K562 (cell line): Measurements from ENCODE around the gene ECHDC3. TPM values are rescaled to one million over a fixed set of nuclear protein-coding genes. Genes with fewer than 3 reads are reported as not detected.

Experiments
- ATAC-seq: fragments of 200-7000 bp; cut with Tn5 transposase; 3 replicates; pipeline ENCODE4 v1.9.1; 2020; ENCODE audit warnings: moderate library complexity
- BruUV-seq: library from RNA; stranded (reverse); fragments of 400-500 nt; replicated peaks from 2 replicates; lab custom pipeline; 2021; lab: Mats Ljungman, UMichigan
- CTCF ChIA-PET: fragments of 300-600 bp; formaldehyde crosslinking; extraction: SDS; loops from one replicate; lab custom pipeline; 2021; ENCODE audit warnings: low intra/inter-chr PET ratio; lab: Yijun Ruan, JAX
- POLR2A ChIA-PET: fragments of 300-600, 350-650 bp; sonication (Branson Sonifier 250); formaldehyde crosslinking; extraction: SDS; loops from one replicate; lab custom pipeline; 2021; ENCODE audit warnings: antibody characterized with exemption, inconsistent platforms; lab: Yijun Ruan, JAX
- DNase-seq, 4 experiments: peaks; one replicate each; pipeline versions ENCODE4 v3.0.0 to v3.0.0-alpha.2; 2011 to 2018; ENCODE audit warnings: low spot score in 3 of 4, mixed read lengths in 3 of 4; ENCODE audit errors: extremely low read depth in 1 of 4
- FAIRE-seq: peaks from 2 replicates; lab custom pipeline; 2011; peaks lifted over from hg19 to GRCh38; lab: Jason Lieb, UNC
- H2AFZ ChIP-seq: 2 replicates; pipeline ENCODE4 v1.6.0; 2011; ENCODE audit warnings: low read depth, low read length, control low read depth, inconsistent platforms
- H3K27ac ChIP-seq: fragments of 200-600 bp; 3 replicates; pipeline ENCODE4 v1.8.0; 2011; ENCODE audit warnings: low read depth, mild to moderate bottlenecking, control low read depth, inconsistent platforms, low read length, moderate library complexity, mixed read lengths; ENCODE audit errors: extremely low read depth
- H3K27me3 ChIP-seq, 2 experiments: fragments of 300-600 bp in 1 of 2; 2 replicates in 1 of 2; 3 replicates in 1 of 2; pipeline versions ENCODE4 v1.6.0 to v1.8.0; 2011; ENCODE audit warnings: inconsistent platforms in 2 of 2, low read length in 2 of 2, mild to moderate bottlenecking in 1 of 2, mixed read lengths in 1 of 2, moderate library complexity in 1 of 2; ENCODE audit not compliant: control insufficient read depth in 2 of 2, insufficient read depth in 2 of 2
- H3K36me3 ChIP-seq: fragments of 300-600 bp; 3 replicates; pipeline ENCODE4 v1.8.0; 2011; ENCODE audit warnings: mild to moderate bottlenecking, low read length, inconsistent platforms; ENCODE audit not compliant: control insufficient read depth, insufficient read depth
- H3K4me1 ChIP-seq, 2 experiments: fragments of 200-600 bp in 1 of 2; replicated peaks in 1 of 2; 2 replicates in 1 of 2; 3 replicates in 1 of 2; pipeline versions ENCODE4 v1.5.1 to v1.8.0; 2011; ENCODE audit warnings: inconsistent platforms in 2 of 2, low read length in 2 of 2, mild to moderate bottlenecking in 1 of 2, mixed read lengths in 1 of 2, moderate library complexity in 1 of 2; ENCODE audit not compliant: control insufficient read depth in 2 of 2, insufficient read depth in 2 of 2
- H3K4me2 ChIP-seq: 2 replicates; pipeline ENCODE4 v1.6.1; 2011; ENCODE audit warnings: low read length, control low read depth, inconsistent platforms, mixed read lengths; ENCODE audit not compliant: insufficient read depth
- H3K4me3 ChIP-seq: fragments of 200-600 bp; sonication (generic), shearing (Covaris generic); 2 replicates; pipeline ENCODE4 v1.5.1; 2016; ENCODE audit warnings: control low read depth, inconsistent platforms
- H3K79me2 ChIP-seq: fragments of 200-600 bp; 3 replicates; pipeline ENCODE4 v1.8.0; 2011; ENCODE audit warnings: low read length, inconsistent platforms; ENCODE audit not compliant: control insufficient read depth, insufficient read depth
- H3K9ac ChIP-seq, 2 experiments: 2 replicates each; pipeline versions ENCODE4 v1.6.0 to v1.6.1; 2011; ENCODE audit warnings: low read depth in 2 of 2, low read length in 2 of 2, control low read depth in 1 of 2, inconsistent platforms in 1 of 2, mild to moderate bottlenecking in 1 of 2, mixed read lengths in 1 of 2; ENCODE audit not compliant: insufficient read depth in 1 of 2
- H3K9me1 ChIP-seq: one replicate; pipeline ENCODE4 v1.6.0; 2011; ENCODE audit warnings: inconsistent platforms, mild to moderate bottlenecking, low read length, moderate library complexity; ENCODE audit not compliant: control insufficient read depth, insufficient read depth
- H3K9me3 ChIP-seq: replicated peaks from 2 replicates; pipeline ENCODE4 v1.5.1; 2011; ENCODE audit warnings: low read depth, low read length, inconsistent platforms; ENCODE audit not compliant: control insufficient read depth, insufficient read depth
- H4K20me1 ChIP-seq: replicated peaks from 2 replicates; pipeline ENCODE4 v1.6.1; 2011; ENCODE audit warnings: low read length, inconsistent platforms, mixed read lengths; ENCODE audit not compliant: control insufficient read depth, insufficient read depth
- BCOR ChIP-seq: fragments of 450-650 bp; IDR thresholded peaks from 2 replicates; pipeline ENCODE4 v1.6.1; 2016
- BRF1 ChIP-seq: IDR thresholded peaks from 3 replicates; pipeline ENCODE4 v1.6.1; 2011; ENCODE audit warnings: borderline replicate concordance, mild to moderate bottlenecking; ENCODE audit not compliant: insufficient read length; ENCODE audit errors: extremely low read depth
- CHCHD3 ChIP-seq: fragments of 250-450 bp; sonication (Bioruptor Pico); IDR thresholded peaks from 2 replicates; pipeline ENCODE4 v2.1.2; 2022; ENCODE audit warnings: mild to moderate bottlenecking
- CHD4 ChIP-seq: fragments of 200-600 bp; sonication (generic); IDR thresholded peaks from 3 replicates; pipeline ENCODE4 v1.6.1; 2012; ENCODE audit warnings: low read depth, mild to moderate bottlenecking, mixed read lengths, low read length, inconsistent platforms; ENCODE audit not compliant: insufficient read depth, insufficient replicate concordance, poor library complexity, severe bottlenecking
- FIP1L1 ChIP-seq: fragments of 200-400 bp; formaldehyde crosslinking; IDR thresholded peaks from 2 replicates; pipeline ENCODE4 v1.6.1; 2018; ENCODE audit warnings: mild to moderate bottlenecking, low read depth, low read length; ENCODE audit not compliant: poor library complexity, severe bottlenecking
- PPARD ChIP-seq: fragments of 250-450 bp; sonication (Bioruptor Pico); IDR thresholded peaks from 2 replicates; pipeline ENCODE4 v1.8.0; 2022; ENCODE audit warnings: inconsistent platforms, mild to moderate bottlenecking, moderate library complexity
- PTBP1 ChIP-seq: fragments of 200-400 bp; formaldehyde crosslinking; IDR thresholded peaks from 2 replicates; pipeline ENCODE4 v1.6.1; 2017; ENCODE audit warnings: low read depth, low read length
- RBFOX2 ChIP-seq: fragments of 200-400 bp; formaldehyde crosslinking; IDR thresholded peaks from 2 replicates; pipeline ENCODE4 v1.6.1; 2017; ENCODE audit warnings: low read depth, mild to moderate bottlenecking, low read length, moderate library complexity
- SNAPC5 ChIP-seq: fragments of 250-450 bp; sonication (Bioruptor Pico); IDR thresholded peaks from 2 replicates; pipeline ENCODE4 v1.8.0; 2021; ENCODE audit warnings: moderate library complexity, mild to moderate bottlenecking, inconsistent platforms
- SRSF7 ChIP-seq: fragments of 200-400 bp; formaldehyde crosslinking; optimal IDR thresholded peaks from 2 replicates; pipeline ENCODE3; 2017; ENCODE audit warnings: mild to moderate bottlenecking, low read depth, low read length
- TAF1 ChIP-seq: IDR thresholded peaks from 2 replicates; pipeline ENCODE4 v1.6.1; 2011; ENCODE audit warnings: mild to moderate bottlenecking, low read length, moderate library complexity; ENCODE audit not compliant: insufficient read depth, control insufficient read depth, severe bottlenecking; ENCODE audit errors: extremely low read depth
- TAF15 ChIP-seq: fragments of 200-400 bp; formaldehyde crosslinking; IDR thresholded peaks from 2 replicates; pipeline ENCODE4 v1.6.1; 2017; ENCODE audit warnings: mild to moderate bottlenecking, low read depth, low read length, moderate library complexity
- TEAD4 ChIP-seq, 2 experiments: sonication (generic) in 1 of 2; formaldehyde crosslinking in 1 of 2; IDR thresholded peaks; 2 replicates each; pipeline versions ENCODE4 v1.6.1 to v1.8.0; 2012 to 2022; ENCODE audit warnings: borderline replicate concordance in 1 of 2, inconsistent platforms in 1 of 2, low read length in 1 of 2, mild to moderate bottlenecking in 1 of 2, missing genetic modification reagents in 1 of 2
- THRAP3 ChIP-seq: fragments of 450-650 bp; IDR thresholded peaks from 2 replicates; pipeline ENCODE4 v1.6.1; 2016; ENCODE audit warnings: mild to moderate bottlenecking, inconsistent platforms, borderline replicate concordance
- THRB ChIP-seq: fragments of 450-650 bp; formaldehyde crosslinking; conservative IDR thresholded peaks from 2 replicates; pipeline ENCODE4 v1.4.0; 2022; ENCODE audit warnings: mild to moderate bottlenecking, missing genetic modification characterization
- ZFP30 ChIP-seq: fragments of 250-450 bp; sonication (Bioruptor Pico); IDR thresholded peaks from 2 replicates; pipeline ENCODE4 v1.8.0; 2022; ENCODE audit warnings: moderate library complexity, mild to moderate bottlenecking, inconsistent platforms, borderline replicate concordance
- ZKSCAN8 ChIP-seq: fragments of 200-800 bp; sonication (Bioruptor generic); IDR thresholded peaks from 2 replicates; pipeline ENCODE4 v1.6.1; 2016; ENCODE audit warnings: missing genetic modification characterization, missing compliant biosample characterization
- ZNF121 ChIP-seq: sonication (generic); formaldehyde crosslinking; conservative IDR thresholded peaks from 2 replicates; pipeline ENCODE4 v1.8.0; 2022; ENCODE audit warnings: missing genetic modification reagents
- ZNF143 ChIP-seq: sonication (generic); formaldehyde crosslinking; IDR thresholded peaks from 2 replicates; pipeline ENCODE4 v1.9.0; 2022; ENCODE audit warnings: mild to moderate bottlenecking, missing genetic modification reagents
- ZNF24 ChIP-seq: fragments of 450-650 bp; IDR thresholded peaks from 2 replicates; pipeline ENCODE4 v1.6.1; 2016
- WGBS: fragments of 100-300 bp; shearing (Covaris generic); methylation state at CpG from one replicate; pipeline ENCODE4 v1.1.6; 2016; ENCODE audit warnings: low coverage, mixed read lengths; ENCODE audit not compliant: insufficient coverage; ENCODE audit errors: missing lambda C conversion rate; 5-methylcytosine and 5-hydroxymethylcytosine counted together
- in situ Hi-C: fragments of 300-500 bp; cut with MboI; formaldehyde crosslinking; loops from 4 replicates; pipeline ENCODE4 v1.15.0; 2018; ENCODE audit warnings: inconsistent platforms, mixed read lengths
- intact Hi-C: fragments of 100-400 bp; cut with micrococcal nuclease; formaldehyde crosslinking; loops from 2 replicates; pipeline ENCODE4 v1.14.2; 2022
- polyA plus RNA-seq, 8 experiments: library from polyadenylated mRNA; depleted of rRNA in 4 of 8; stranded (reverse) in 5 of 8; unstranded in 3 of 8; fragments of >200 nt; fragmentation: Nextera tagmentation in 2 of 8; fragmentation: Illumina TruSeq in 1 of 8; extraction: Ambion mirVana in 2 of 8; extraction: Trizol in 1 of 8; gene quantifications; 2 replicates each; pipeline versions ENCODE4 v1.2.1 to v1.2.3, GENCODE V29; 2011 to 2014; ENCODE audit warnings: inconsistent platforms in 1 of 8, missing spikeins in 1 of 8
- total RNA-seq, 7 experiments: library from RNA; depleted of rRNA in 6 of 7; stranded (reverse); fragments of >200 nt in 6 of 7; fragmentation: Illumina TruSeq in 2 of 7; extraction: Trizol in 2 of 7; gene quantifications; 2 replicates each; pipeline versions ENCODE4 v1.2.1 to v1.2.3, GENCODE V29; 2011 to 2021; ENCODE audit warnings: low replicate concordance in 1 of 7

ECHDC3 gene
- total and polyA plus RNA-seq, 9 of the 15 experiments (the other 6 are each of a cell fraction or from before 2014, with no cell fraction given): 0.53 to 21.9 (median 15.7) TPM

GRCh38 chr10:11713963-11714362 is 28.2 kb upstream of the ECHDC3 start (continued):
- TF ChIP-seq SNAPC5 (CRISPR knock-in tag) (no peak), SRSF7 (no peak), THRB (CRISPR knock-in tag) (no peak), BCOR (no peak), PTBP1 (no peak), CHD4 (no peak), BRF1 (no peak), FIP1L1 (no peak)

- no peaks in the 10 kb centered on the region for H3K27me3 ChIP-seq
- no peak overlapping the region for H3K27ac ChIP-seq
- H3K9me1 ChIP-seq: no peaks in the 10 kb centered on the region
- POLR2A ChIA-PET: no interaction called here
- no peak overlapping the region for H3K4me2 ChIP-seq
- 55% methylated on average over 9 of the region's 9 CpGs for WGBS
- no peak for DNase-seq
- CTCF ChIA-PET: no interaction called here
- H3K4me1 ChIP-seq: peaks cover 34 to 41% of the 10 kb centered on the region in 2 experiments
- no peak overlapping the region for H3K9ac ChIP-seq
- H3K79me2 ChIP-seq: no peaks in the 10 kb centered on the region
- no peaks in the 10 kb centered on the region for H3K36me3 ChIP-seq
- no TSS peak for BruUV-seq
- no peaks in the 10 kb centered on the region for H4K20me1 ChIP-seq
- peaks cover 3% of the 10 kb centered on the region; the same call in 1 of the 2 replicates for H3K9me3 ChIP-seq
- in situ Hi-C loops (no loop called here), intact Hi-C loops (no loop called here)
- H3K4me3 ChIP-seq: no peak overlapping the region
- no peak for FAIRE-seq
- no peak for ATAC-seq
- H2AFZ ChIP-seq: 0 out of 2 replicates have a peak overlapping the region, but pooled peaks have one; percentile 29
- no peak for TF ChIP-seq TEAD4 (IDR thresholded peaks at IDR 0.05; ENCODE audit: low read length)
- TF ChIP-seq TEAD4 (CRISPR knock-in tag; IDR thresholded peaks at IDR 0.05; ENCODE audit: borderline replicate concordance): no peak
- TF ChIP-seq ZKSCAN8 (CRISPR knock-in tag): no peak
- no peak for TF ChIP-seq CHCHD3 (CRISPR knock-in tag)
- no peak for TF ChIP-seq TAF1
- no peak for TF ChIP-seq TAF15
- no peak for TF ChIP-seq THRAP3
- no peak for TF ChIP-seq ZNF143 (CRISPR knock-in tag)
- TF ChIP-seq ZNF121 (CRISPR knock-in tag): no peak
- TF ChIP-seq PPARD: no peak
- no peak for TF ChIP-seq RBFOX2
- TF ChIP-seq ZNF24: no peak
- TF ChIP-seq ZFP30: no peak
These were observed 27.3 kb upstream of the ECHDC3 start for GRCh38 chr10:11714750-11715365.
